Measurements from ENCODE around the gene NCBP3.

DNA sequence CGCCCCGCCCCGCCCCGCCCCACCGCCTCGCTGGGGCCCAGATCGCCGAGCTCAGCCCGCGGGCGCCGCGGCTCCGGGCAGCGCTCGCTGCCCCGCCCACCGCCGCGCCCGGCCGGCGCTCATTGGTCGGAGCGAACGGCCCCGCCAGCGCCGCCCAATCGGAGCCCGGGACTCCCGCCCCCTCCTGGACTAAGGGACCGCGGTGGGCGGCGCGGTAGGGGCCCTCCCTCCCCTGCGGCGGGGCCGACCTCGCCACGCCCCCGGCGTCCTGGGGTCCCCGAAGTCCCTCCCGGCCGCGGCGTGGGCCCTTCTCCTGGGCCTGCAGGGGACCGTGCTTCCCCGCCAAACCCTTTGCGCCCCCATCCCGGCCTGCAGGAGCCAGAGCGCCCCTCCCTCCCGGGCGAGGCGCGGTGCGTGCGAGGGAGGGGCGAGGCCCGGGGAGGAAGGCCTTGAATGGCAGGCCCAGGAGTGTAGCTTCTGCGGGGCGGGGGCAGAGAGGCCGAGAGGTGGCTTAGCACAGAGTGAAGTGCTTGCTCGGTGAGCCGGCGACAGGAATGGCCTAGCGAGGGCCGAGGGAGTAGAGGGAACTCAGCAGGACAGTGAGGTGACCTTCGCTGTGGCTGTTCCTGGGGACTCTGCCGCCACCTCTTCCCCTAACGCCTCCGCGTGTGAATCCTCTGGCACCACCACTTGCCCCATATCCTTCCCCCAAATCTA, 47.1 kb upstream of the NCBP3 start, which contains the start of gene CAMKK1:
- TF ChIP-seq POLR2AphosphoS5 (IDR thresholded peaks at IDR 0.05; ENCODE audit: low read depth, low read length) = no peak
- TF ChIP-seq POLR2A (IDR thresholded peaks at IDR 0.05; ENCODE audit: low read depth, low read length) = no peak
- TF ChIP-seq TAF1 (IDR thresholded peaks at IDR 0.05; ENCODE audit: low read depth, low read length) = no peak
- TF ChIP-seq POU2F2 (IDR thresholded peaks at IDR 0.05; ENCODE audit: low read depth, low read length) = no peak
- TF ChIP-seq SPI1 (IDR thresholded peaks at IDR 0.05; ENCODE audit: low read depth, low read length) = no peak
